ENCODE results near the gene CNN2.

The CNN2 gene

DNA sequence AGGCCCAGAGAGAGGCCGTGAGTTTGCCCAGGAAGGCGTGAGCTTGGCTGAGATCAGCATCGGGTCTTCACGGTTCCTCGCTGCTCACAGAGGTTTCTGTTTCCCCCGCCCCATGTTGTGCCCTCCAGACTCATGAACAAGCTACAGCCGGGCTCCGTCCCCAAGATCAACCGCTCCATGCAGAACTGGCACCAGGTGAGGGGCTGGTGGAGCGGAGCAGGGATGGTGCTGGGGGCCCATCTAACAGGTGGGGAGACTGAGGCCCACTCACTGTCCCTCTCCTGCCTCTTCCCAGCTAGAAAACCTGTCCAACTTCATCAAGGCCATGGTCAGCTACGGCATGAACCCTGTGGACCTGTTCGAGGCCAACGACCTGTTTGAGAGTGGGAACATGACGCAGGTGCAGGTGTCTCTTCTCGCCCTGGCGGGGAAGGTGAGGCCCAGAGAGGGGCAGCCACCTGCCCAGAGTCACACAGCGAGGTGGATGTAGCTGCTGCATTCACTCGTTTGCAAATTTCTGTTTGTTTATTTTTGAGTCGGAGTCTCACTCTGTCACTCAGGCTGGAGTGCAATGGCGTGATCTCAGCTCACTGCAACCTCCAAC lies 6.0 kb downstream of the CNN2 start:
- no peak for DNase-seq

DNA sequence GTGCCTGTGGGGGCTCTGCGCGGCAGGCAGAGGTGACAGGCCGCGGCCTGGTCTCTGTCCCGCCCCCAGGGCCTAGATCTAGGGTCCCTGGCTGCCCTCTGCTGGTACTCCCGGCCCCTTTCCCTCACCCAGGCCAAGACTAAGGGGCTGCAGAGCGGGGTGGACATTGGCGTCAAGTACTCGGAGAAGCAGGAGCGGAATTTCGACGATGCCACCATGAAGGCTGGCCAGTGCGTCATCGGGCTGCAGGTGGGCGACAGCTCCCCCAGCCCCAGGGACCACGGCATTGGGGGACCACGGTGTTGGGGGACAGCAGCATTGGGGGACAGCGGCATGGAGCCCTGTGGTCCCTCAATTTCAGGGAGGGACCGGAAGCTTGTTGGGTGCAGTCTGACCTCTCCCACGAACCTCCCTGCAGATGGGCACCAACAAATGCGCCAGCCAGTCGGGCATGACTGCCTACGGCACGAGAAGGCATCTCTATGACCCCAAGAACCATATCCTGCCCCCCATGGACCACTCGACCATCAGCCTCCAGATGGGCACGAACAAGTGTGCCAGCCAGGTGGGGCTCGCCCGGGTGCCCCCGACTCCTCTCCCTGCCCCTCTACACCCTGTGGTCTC lies 9.7 kb downstream of the CNN2 start:
- no peak for DNase-seq

DNA sequence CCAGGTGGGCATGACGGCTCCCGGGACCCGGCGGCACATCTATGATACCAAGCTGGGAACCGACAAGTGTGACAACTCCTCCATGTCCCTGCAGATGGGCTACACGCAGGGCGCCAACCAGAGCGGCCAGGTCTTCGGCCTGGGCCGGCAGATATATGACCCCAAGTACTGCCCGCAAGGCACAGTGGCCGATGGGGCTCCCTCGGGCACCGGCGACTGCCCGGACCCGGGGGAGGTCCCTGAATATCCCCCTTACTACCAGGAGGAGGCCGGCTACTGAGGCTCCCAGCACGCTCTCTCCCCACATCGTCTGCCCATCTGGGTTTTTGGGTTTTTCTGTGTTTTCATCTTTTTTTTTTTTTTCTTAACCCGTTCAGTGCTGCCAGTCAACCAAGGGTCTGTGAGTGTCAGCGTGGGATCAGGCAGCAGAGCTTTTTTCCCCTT lies 11.2 kb downstream of the CNN2 start:
- no peak for DNase-seq

DNA sequence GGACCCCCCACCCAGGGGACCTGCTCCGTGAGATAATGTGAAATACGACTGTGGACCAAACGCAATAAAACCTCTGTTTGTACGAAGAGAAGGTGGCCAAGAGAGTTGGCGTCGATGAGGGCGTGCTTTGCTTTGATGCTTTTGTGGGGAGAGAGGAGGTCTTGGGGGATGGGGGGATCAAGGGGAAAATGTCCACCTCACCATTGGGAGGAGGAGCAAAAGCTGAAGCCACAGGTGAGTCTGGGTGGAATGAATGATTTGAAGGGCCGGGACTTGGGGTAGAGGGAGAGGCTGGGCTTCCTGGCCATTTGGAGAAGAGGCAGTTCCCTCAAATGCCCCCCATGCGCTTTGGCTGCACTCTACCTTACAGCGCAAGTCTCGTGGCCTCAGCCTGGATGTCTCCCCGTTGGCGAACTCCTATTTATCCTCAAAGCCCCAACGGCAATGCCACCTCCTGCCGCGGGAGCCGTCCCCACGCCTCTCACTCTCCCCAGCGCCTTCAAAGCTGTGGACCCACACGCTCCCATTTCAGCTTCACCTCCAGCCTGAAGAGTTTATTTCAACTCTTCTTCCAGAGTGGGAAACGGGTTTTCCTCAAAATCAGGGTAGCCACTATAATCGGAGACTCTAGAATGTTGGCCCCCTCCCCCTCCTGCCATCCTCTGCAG lies 12.7 kb downstream of the CNN2 start:
- DNase-seq: no peak

DNA sequence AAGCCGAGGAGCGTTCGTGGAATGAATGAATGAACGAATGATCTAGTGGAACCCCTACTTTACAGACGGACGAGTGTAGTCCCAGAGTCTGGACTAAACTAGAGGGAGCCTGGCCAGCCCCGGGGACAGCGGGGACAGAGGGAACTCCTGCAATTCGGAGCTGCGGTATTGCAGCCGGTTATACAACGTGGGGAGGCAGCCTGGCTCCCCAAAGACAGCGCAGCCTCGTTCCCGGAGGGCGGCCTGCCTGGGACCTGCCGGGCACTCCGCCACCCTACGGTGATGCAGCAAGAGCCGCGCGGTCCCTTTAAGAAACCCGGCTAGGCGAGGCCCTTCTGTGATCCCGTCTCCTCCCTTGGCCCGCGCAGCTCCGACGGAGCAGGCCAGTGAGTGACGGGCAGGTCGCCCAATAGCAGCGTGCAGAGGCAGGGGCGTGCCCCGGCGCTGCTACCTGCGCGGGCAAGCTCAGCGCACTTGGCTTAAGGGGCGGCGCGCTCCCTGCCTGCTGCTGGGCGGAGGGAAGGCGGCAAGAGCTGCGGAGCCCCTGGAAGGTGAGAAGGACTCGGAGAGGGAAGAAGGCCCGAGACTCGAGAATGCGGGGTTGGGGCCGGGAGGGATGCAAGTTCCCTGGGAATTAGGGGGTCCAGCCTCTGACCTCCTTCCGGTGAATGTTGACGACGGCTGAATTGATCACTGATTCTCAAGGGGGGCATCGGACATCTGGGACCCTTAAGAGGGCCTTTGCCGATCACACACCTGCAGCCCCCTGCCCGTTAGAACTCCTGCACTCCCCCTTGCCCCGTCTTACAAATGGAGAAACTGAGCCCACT lies 13.5 kb downstream of the CNN2 start, which contains the start of gene ABCA7:
Gene ABCA7, plus strand, starts transcription at position 462 of the 830 bp plus-strand sequence. CDS start 1,255 bp downstream, outside the sequence.
- DNase-seq: peak; percentile 90

DNA sequence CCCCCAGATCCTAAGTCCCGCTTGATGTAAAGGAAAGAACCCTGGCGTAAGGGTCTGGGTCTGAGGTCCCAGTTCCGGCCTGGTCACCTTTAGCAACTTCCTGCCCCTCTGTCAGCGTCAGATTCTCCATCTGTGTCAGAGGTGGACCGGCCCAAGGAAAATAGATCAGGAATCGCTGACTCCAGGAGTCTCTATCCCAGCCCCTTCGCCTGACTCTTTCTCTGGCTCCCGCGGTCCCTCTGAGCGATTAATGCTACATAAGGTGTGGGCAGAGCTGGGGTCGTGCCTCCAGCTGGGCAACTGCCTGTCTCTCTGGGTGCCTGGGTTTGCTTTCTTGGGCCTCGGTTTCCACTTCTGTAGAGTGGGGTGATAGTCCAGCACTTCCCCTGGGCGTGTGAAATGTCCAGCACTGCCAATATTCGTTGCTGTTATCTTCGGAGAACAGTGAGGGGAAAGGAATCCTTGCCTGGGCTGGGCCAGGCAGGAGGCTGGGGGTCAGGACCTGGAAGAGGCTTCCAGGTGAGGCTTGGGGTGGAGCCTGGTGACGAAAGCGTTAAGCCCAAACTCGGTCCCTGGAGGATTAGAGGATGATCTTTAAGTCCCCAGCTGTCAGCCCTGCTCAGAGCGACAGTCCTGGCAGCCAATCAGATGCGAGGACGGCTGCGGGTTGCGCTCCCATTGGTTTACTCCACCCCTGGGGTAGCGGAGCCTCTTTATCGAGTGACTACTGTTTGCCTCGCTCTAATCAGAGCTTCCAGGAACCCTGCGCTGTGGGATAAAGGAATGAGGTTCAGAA lies 14.3 kb downstream of the CNN2 start:
- peak; percentile 61 for DNase-seq

DNA sequence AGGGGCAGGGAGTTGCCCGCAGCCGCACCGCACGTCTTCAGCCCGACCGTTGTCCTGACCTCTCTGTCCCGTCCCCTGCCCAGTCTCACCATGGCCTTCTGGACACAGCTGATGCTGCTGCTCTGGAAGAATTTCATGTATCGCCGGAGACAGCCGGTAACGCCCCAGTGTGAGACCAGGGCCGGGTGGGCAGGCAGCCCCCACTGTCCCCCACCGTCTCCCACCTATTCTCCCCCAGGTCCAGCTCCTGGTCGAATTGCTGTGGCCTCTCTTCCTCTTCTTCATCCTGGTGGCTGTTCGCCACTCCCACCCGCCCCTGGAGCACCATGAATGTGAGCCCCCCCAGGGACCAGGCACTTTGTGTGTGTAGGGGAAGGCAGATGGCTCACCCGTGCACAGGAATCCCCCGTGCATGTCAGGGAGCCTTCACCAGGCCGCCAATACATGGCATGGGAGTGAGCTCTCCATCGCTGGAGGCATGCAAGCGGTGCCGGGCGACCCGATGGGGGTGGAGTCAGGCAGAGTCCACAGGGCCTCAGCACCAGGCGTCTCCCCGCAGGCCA lies 14.9 kb downstream of the CNN2 start:
- no peak for DNase-seq

DNA sequence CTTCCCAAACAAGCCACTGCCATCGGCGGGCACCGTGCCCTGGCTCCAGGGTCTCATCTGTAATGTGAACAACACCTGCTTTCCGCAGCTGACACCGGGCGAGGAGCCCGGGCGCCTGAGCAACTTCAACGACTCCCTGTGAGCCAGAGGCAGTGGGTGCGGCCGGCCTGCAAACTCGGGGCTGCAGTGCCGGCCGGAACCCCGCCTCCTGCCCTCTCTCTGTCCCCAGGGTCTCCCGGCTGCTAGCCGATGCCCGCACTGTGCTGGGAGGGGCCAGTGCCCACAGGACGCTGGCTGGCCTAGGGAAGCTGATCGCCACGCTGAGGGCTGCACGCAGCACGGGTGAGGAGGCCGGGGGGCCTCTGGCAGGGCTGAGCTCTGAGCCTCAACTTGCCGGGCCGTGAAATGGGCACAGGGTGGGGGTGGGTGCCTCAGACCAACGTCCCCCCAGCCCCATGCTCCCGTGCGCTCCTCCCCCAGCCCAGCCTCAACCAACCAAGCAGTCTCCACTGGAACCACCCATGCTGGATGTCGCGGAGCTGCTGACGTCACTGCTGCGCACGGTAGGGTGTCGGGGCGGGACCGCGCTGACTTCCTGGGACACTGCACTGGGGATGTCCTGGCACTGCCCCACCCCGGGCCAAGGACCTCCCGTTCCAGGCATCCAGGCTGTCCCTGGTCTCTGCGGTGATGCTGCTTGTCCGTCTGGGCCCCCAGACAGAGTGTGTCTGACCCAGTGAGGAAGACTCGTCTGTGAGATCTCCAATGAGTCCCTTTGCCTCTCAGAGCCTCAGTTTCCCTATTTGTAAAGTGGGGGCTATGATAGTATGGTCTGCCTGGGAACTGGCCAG lies 15.7 kb downstream of the CNN2 start:
- peak; percentile 47 for DNase-seq

DNA sequence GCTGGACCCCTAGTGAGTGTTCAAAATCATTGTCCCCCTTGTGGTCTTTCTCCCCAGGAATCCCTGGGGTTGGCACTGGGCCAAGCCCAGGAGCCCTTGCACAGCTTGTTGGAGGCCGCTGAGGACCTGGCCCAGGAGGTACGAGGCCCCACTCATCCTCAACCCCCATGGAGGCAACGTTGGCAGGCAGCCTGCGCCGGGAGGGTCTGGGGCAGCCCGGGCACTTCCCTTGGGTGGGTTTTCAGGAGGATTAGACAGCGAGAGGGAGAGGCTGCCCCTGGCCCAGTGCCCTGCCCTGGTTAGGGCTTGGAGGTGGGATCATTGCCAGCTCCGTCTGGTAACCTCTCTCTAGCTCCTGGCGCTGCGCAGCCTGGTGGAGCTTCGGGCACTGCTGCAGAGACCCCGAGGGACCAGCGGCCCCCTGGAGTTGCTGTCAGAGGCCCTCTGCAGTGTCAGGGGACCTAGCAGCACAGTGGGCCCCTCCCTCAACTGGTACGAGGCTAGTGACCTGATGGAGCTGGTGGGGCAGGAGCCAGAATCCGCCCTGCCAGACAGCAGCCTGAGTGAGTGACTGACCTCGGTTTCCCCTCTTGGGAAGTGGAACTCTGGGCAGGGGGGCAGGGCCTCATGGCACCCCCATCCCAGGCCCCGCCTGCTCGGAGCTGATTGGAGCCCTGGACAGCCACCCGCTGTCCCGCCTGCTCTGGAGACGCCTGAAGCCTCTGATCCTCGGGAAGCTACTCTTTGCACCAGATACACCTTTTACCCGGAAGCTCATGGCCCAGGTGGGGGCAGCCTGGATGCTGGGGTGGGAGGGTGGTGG lies 16.5 kb downstream of the CNN2 start:
- DNase-seq: no peak

DNA sequence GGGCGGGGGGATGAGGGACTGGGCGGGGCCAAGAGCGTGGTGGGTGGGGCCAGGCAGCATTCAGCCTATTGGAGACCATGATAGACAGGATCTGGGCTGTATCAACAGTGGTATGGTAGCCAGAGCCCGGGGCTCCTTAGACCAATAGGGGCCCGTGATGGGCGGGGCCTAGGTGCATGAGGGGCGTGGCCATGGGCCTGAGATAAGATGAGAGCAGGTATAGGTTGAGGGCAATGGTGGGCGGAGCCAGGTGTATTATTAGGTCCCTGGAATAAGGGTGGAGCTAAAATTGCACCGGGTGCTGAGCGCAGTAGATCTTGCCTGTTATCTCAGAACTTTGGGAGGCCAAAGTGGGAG lies 18.8 kb downstream of the CNN2 start:
- no peak for DNase-seq

DNA sequence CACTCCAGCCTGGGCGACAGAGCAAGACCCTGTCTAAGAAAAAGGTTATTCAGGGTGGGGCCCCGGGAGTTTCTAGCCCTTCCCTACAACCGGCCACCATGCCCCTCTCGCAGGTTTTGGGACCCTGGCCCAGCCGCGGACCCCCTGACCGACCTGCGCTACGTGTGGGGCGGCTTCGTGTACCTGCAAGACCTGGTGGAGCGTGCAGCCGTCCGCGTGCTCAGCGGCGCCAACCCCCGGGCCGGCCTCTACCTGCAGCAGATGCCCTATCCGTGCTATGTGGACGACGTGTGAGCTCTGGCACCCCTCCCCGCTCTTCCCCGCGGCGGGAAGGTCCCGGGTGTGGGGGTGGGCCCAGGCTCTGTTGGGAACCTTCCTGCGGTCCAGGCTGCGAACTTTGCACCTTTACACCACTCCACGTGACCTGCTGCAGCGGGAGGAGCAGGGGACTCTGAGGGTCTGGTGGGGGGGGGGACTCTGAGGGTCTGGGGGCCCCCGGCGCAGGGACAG lies 19.8 kb downstream of the CNN2 start:
- no peak for DNase-seq

DNA sequence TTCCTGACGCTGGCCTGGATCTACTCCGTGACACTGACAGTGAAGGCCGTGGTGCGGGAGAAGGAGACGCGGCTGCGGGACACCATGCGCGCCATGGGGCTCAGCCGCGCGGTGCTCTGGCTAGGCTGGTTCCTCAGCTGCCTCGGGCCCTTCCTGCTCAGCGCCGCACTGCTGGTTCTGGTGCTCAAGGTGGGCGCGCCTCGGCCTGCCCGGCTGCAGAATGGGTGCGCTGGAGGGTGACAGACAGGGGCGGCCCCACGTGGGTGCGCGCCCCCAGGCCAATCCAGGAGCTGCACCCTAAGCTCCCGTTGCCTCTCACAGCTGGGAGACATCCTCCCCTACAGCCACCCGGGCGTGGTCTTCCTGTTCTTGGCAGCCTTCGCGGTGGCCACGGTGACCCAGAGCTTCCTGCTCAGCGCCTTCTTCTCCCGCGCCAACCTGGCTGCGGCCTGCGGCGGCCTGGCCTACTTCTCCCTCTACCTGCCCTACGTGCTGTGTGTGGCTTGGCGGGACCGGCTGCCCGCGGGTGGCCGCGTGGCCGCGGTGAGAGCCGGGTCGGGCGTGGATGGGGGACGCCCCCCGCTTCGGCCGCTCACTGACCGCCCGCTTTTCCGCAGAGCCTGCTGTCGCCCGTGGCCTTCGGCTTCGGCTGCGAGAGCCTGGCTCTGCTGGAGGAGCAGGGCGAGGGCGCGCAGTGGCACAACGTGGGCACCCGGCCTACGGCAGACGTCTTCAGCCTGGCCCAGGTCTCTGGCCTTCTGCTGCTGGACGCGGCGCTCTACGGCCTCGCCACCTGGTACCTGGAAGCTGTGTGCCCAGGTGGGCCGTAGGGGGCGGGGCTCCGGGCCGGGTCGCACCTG lies 20.7 kb downstream of the CNN2 start:
- no peak for DNase-seq

DNA sequence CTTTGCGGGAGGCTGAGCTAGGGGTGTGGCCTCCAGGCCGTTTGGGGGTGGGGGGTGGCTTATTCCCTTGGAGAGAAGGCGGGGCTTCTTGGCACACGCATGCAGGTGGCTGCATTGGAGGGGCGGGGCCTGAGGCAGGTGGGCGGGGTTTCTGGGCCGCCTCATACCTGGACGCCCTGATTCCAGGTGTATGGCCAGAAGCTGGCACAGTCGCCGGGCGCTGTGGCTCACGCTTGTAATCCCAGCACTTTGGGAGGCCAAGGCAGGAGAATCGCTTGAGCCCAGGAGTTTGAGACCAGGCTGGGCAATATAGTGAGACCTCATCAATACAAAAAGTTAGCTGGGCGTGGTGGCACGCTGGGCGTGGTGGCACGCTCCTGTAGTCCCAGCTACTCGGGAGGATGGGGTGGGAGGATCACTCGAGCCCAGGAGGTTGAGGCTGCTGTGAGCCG lies 21.3 kb downstream of the CNN2 start:
- DNase-seq: no peak

DNA sequence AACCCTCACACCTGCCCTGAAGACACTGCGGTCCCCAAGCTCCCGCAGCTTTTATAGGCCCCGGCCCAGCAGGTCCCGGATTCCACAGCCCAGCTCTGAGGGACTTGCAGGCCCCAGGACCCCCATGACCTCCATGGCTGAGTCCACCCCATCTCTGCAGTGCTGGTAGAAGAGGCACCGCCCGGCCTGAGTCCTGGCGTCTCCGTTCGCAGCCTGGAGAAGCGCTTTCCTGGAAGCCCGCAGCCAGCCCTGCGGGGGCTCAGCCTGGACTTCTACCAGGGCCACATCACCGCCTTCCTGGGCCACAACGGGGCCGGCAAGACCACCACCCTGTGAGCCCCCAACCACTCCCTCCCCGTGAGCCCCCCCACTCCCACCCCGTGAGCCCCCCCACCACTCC lies 22.7 kb downstream of the CNN2 start:
- DNase-seq: no peak

DNA sequence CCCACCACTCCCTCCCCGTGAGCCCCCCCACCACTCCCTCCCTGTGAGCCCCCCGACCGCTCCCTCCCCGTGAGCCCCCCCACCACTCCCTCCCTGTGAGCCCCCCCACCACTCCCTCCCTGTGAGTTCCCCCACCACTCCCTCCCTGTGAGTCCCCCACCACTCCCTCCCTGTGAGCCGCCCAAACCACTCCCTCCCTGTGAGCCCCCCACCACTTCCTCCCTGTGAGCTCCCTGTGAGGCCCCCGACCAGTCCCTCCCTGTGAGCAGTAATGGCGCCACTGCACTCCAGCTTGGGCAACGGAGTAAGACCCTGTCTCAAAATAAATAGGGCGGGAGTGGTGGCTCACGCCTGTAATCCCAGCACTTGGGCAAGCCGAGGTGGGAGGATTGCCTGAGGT lies 23.4 kb downstream of the CNN2 start:
- no peak for DNase-seq

DNA sequence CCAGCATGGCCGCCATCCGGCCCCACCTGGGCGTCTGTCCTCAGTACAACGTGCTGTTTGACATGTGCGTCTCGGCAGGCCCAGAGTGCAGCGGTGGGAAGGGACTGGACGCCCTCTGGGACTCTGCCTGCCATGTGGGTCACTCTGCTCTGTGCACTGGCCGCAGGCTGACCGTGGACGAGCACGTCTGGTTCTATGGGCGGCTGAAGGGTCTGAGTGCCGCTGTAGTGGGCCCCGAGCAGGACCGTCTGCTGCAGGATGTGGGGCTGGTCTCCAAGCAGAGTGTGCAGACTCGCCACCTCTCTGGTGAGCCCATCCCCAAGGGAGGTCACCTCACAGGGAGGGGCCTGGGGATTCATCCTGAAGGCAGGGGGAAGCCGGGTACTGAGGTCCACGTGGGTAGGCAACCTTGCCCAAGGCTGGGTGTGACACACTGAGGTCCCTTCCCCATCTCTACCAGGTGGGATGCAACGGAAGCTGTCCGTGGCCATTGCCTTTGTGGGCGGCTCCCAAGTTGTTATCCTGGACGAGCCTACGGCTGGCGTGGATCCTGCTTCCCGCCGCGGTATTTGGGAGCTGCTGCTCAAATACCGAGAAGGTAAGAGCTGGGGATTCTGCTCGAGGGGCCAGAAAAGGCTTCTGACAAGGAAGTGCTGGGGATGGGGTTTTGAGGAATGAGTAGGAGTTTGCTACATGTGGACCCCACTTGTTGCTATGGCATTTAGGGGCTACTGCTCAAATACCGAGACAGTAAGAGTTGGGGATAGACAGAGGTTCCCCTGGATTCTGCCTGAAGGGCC lies 24.8 kb downstream of the CNN2 start:
- no peak for DNase-seq

DNA sequence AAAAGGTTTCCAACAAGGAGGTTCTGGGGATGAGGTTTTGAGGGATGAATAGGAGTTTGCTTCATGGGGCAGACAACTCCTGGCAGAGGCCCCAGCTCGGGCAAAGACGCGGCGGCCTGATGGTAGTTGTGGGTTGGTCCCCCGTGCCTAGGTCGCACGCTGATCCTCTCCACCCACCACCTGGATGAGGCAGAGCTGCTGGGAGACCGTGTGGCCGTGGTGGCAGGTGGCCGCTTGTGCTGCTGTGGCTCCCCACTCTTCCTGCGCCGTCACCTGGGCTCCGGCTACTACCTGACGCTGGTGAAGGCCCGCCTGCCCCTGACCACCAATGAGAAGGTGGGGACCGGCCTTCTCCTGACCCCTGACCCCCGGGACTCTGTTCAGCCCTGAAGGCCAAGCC lies 25.4 kb downstream of the CNN2 start:
- no peak for DNase-seq

DNA sequence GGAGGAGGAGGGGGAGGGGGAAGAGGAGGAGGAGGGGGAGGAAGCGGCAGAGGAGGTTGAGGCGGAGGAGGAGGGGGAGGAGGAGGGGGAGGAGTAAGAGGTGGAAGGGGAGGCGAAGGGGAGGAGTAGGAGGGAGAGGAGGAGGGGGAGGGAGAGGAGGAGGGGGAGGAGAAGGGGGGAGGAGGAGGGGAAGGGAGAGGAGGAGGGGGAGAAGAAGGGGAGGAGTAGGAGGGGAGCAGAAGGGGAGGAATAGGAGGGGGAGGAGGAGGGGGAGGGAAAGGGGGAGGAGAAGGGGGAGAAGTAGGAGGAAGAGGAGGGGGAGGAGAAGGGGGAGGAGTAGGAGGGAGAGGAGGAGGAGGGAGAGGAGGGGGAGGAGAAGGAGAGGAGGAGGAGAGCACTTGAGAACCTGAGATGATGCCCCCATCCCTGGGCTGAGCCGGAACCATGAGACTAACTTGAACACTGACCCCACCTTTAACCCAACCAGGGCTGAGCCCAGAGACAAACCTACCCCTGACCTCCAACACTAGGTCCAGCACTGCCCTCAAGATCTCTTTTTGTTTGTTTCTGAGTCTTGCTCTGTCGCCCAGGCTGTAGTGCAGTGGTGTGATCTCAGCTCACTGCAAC lies 26.1 kb downstream of the CNN2 start:
- no peak for DNase-seq
